Gastrocnemius medialis (tissue), 4 donors: Measurements from ENCODE around the gene HIPK2.

Experiments
- POLR2A ChIP-seq, 2 donors: fragments of 450-650 bp; IDR thresholded peaks; one replicate each; pipeline ENCODE4 v1.6.1; 2017; ENCODE audit warnings: antibody characterized with exemption in 2 of 2, mild to moderate bottlenecking in 2 of 2, moderate library complexity in 2 of 2
- TF ChIP-seq, protein P1 (sequence below), 5 experiments: fragments of 450-650 bp in 3 of 5; fragments of 200-600 bp in 2 of 5; sonication (generic) in 2 of 5; IDR thresholded peaks in 4 of 5; conservative IDR thresholded peaks in 1 of 5; 1 replicate in 4 of 5; 2 replicates in 1 of 5; pipeline ENCODE4 v1.5.1; 2016 to 2019; ENCODE audit warnings: antibody characterized with exemption in 5 of 5, mild to moderate bottlenecking in 3 of 5, moderate library complexity in 3 of 5

DNA sequence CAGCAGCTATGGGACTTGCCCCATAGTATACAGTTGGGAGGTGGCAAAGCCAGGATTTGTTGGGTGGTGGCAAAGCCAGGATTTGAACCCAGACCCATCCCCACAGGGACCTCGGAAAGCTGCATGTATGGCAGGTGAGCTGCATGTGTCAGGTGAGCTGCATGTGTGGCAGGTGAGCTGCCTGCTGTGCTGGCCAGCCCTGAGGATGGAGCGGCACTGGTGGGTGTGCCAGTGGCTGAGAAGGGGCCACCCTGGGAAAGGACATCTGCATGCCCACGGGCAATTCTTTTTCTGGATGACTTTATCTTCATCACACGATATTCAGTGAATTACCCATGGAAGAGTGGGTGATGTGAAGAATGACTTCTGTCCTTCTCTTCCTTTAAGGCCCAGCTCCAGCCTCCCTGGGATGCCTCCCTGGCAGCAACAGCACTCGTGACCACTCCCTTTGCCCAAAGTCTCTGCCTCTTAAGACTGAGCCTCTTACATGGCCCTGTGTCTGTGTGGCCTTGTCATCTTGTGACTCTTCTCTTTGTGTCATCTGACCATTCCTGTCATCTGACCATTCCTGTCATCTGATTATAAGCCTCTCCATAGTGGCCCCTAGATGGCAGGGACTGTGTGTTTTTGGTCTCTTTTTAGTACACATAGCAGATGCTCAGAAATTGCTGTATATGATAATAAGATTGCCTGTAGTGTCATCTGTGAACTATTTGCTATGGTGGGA is 229.3 kb downstream of the HIPK2 start:
- TF ChIP-seq, protein P1, sequence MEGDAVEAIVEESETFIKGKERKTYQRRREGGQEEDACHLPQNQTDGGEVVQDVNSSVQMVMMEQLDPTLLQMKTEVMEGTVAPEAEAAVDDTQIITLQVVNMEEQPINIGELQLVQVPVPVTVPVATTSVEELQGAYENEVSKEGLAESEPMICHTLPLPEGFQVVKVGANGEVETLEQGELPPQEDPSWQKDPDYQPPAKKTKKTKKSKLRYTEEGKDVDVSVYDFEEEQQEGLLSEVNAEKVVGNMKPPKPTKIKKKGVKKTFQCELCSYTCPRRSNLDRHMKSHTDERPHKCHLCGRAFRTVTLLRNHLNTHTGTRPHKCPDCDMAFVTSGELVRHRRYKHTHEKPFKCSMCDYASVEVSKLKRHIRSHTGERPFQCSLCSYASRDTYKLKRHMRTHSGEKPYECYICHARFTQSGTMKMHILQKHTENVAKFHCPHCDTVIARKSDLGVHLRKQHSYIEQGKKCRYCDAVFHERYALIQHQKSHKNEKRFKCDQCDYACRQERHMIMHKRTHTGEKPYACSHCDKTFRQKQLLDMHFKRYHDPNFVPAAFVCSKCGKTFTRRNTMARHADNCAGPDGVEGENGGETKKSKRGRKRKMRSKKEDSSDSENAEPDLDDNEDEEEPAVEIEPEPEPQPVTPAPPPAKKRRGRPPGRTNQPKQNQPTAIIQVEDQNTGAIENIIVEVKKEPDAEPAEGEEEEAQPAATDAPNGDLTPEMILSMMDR (IDR thresholded peaks at IDR 0.05 in 4 of 5, conservative IDR thresholded peaks at IDR 0.05 in 1 of 5) = no peak
- no peak for TF ChIP-seq POLR2A (IDR thresholded peaks at IDR 0.05)
